ENCODE data around the gene AHNAK.

Gene AHNAK

DNA sequence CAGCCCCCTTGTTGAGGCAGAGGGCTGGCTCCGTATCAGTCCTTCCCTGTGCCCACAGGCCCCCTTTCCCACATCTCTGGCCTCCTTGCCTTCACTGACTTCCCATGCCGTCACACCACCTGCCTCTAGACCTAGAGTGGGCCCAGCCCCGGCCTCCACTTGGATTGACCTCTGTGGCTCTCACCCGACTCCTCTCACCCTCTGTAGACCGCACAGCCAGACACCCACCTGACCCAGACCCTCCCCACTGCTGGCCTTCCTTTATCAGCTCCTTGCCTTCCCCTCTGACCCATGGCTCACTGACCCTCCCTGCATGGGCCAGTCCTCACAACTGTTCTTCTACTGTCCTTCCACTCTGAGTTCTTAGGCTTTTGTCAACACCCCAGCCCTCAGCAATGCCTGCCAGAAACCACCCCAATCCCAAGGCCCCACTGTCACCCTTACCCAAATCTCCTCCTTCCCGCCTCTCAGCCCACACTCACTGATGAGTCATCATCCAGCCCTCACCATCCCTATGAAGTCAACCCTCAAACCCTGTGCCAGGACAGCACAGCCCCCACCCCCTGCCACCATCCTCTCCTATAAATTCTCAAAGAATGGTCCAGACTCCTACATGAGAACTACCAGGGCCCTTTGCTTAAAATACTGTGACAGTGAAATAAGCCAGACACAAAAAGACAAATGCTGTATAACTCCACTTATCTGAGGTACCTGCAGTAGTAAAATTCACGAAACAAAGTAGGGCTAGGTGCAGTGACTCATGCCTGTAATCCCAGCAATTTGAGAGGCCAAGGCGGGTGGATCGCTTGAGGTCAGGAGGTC, 74.3 kb downstream of the AHNAK start:
- Histone ChIP-seq H3K27ac (ENCODE audit: extremely low read depth, low read depth, low read length) (no peak overlapping the region), H3K4me1 (ENCODE audit: control insufficient read depth, insufficient read depth, low read length) (no peaks in the 10 kb centered on the region), H3K9me3 (ENCODE audit: control insufficient read depth, insufficient read depth, low read depth, low read length) (no peaks in the 10 kb centered on the region), H3K4me3 (ENCODE audit: low read depth, low read length) (no peak overlapping the region), H3K36me3 (ENCODE audit: control insufficient read depth in 2 of 2, insufficient read depth in 1 of 2, low read length in 2 of 2) (no peaks in the 10 kb centered on the region)
- CTCF ChIA-PET = interaction anchor here (1.5 kb wide), 1 partner anchor 47 kb away, joined by 6 read pairs; no protein-coding TSS in a partner anchor
- POLR2A ChIA-PET = interaction anchor here (0.7 kb wide), 2 partner anchors 40 to 555 kb away, joined by 4 to 6 read pairs; partner anchors contain the start of gene RAB3IL1
- no peak for TF ChIP-seq ZNF354C (tag by site-specific recombination; IDR thresholded peaks at IDR 0.05; ENCODE audit: borderline replicate concordance, low read depth)
- no peak for TF ChIP-seq ZNF473 (tag by site-specific recombination; IDR thresholded peaks at IDR 0.05)
- TF ChIP-seq GLIS2 (tag by site-specific recombination; IDR thresholded peaks at IDR 0.05) = peak; percentile 51; the same call in 1 of the 2 replicates
- TF ChIP-seq, protein P1, sequence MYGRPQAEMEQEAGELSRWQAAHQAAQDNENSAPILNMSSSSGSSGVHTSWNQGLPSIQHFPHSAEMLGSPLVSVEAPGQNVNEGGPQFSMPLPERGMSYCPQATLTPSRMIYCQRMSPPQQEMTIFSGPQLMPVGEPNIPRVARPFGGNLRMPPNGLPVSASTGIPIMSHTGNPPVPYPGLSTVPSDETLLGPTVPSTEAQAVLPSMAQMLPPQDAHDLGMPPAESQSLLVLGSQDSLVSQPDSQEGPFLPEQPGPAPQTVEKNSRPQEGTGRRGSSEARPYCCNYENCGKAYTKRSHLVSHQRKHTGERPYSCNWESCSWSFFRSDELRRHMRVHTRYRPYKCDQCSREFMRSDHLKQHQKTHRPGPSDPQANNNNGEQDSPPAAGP (tag by site-specific recombination; IDR thresholded peaks at IDR 0.05) = peak; percentile 87
- peak; percentile 82 for TF ChIP-seq EGR2 (tag by site-specific recombination; IDR thresholded peaks at IDR 0.05; ENCODE audit: low read depth)
- TF ChIP-seq ZNF843 (tag by site-specific recombination; IDR thresholded peaks at IDR 0.05) = no peak
- peak; percentile 65; the same call in 1 of the 2 replicates for TF ChIP-seq ZBTB48 (tag by site-specific recombination; IDR thresholded peaks at IDR 0.05)
- no peak for TF ChIP-seq ZNF510 (tag by site-specific recombination; IDR thresholded peaks at IDR 0.05; ENCODE audit: insufficient replicate concordance)
- TF ChIP-seq ZNF585B (tag by site-specific recombination; IDR thresholded peaks at IDR 0.05) = no peak
- TF ChIP-seq ZNF555 (tag by site-specific recombination; conservative IDR thresholded peaks at IDR 0.05) = no peak
- no peak for TF ChIP-seq GLI2 (tag by site-specific recombination; IDR thresholded peaks at IDR 0.05; ENCODE audit: borderline replicate concordance, low read depth)
- TF ChIP-seq SP2 (tag by site-specific recombination; IDR thresholded peaks at IDR 0.05) = peak; percentile 39; the same call in 1 of the 2 replicates
- TF ChIP-seq ZNF146 (tag by site-specific recombination; IDR thresholded peaks at IDR 0.05) = no peak
- TF ChIP-seq ZNF791 (tag by site-specific recombination; IDR thresholded peaks at IDR 0.05) = no peak
- no peak for TF ChIP-seq ZNF670 (tag by site-specific recombination; IDR thresholded peaks at IDR 0.05; ENCODE audit: low read depth)
- TF ChIP-seq, protein P2, sequence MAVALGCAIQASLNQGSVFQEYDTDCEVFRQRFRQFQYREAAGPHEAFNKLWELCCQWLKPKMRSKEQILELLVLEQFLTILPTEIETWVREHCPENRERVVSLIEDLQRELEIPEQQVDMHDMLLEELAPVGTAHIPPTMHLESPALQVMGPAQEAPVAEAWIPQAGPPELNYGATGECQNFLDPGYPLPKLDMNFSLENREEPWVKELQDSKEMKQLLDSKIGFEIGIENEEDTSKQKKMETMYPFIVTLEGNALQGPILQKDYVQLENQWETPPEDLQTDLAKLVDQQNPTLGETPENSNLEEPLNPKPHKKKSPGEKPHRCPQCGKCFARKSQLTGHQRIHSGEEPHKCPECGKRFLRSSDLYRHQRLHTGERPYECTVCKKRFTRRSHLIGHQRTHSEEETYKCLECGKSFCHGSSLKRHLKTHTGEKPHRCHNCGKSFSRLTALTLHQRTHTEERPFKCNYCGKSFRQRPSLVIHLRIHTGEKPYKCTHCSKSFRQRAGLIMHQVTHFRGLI (tag by site-specific recombination; IDR thresholded peaks at IDR 0.05) = no peak; the same call in 1 of the 2 replicates
- no peak for TF ChIP-seq KLF16 (tag by site-specific recombination; IDR thresholded peaks at IDR 0.05)
- TF ChIP-seq, protein P3, sequence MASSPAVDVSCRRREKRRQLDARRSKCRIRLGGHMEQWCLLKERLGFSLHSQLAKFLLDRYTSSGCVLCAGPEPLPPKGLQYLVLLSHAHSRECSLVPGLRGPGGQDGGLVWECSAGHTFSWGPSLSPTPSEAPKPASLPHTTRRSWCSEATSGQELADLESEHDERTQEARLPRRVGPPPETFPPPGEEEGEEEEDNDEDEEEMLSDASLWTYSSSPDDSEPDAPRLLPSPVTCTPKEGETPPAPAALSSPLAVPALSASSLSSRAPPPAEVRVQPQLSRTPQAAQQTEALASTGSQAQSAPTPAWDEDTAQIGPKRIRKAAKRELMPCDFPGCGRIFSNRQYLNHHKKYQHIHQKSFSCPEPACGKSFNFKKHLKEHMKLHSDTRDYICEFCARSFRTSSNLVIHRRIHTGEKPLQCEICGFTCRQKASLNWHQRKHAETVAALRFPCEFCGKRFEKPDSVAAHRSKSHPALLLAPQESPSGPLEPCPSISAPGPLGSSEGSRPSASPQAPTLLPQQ (tag by site-specific recombination; IDR thresholded peaks at IDR 0.05) = peak; percentile 79
- TF ChIP-seq ZIC2 (tag by site-specific recombination; IDR thresholded peaks at IDR 0.05) = no peak
- no peak for TF ChIP-seq ZNF311 (tag by site-specific recombination; IDR thresholded peaks at IDR 0.05; ENCODE audit: borderline replicate concordance)
- peak; percentile 45; the same call in 1 of the 2 replicates for TF ChIP-seq KLF1 (tag by site-specific recombination; IDR thresholded peaks at IDR 0.05)
- no peak for TF ChIP-seq ZNF658 (tag by site-specific recombination; IDR thresholded peaks at IDR 0.05)
- no peak for TF ChIP-seq ZNF221 (tag by site-specific recombination; IDR thresholded peaks at IDR 0.05; ENCODE audit: borderline replicate concordance)
- TF ChIP-seq TCF7L2 (IDR thresholded peaks at IDR 0.05; ENCODE audit: borderline replicate concordance, low read depth, low read length) = no peak
- no peak for TF ChIP-seq MEIS1 (CRISPR knock-in tag; IDR thresholded peaks at IDR 0.05; ENCODE audit: borderline replicate concordance)
- TF ChIP-seq, protein P4, sequence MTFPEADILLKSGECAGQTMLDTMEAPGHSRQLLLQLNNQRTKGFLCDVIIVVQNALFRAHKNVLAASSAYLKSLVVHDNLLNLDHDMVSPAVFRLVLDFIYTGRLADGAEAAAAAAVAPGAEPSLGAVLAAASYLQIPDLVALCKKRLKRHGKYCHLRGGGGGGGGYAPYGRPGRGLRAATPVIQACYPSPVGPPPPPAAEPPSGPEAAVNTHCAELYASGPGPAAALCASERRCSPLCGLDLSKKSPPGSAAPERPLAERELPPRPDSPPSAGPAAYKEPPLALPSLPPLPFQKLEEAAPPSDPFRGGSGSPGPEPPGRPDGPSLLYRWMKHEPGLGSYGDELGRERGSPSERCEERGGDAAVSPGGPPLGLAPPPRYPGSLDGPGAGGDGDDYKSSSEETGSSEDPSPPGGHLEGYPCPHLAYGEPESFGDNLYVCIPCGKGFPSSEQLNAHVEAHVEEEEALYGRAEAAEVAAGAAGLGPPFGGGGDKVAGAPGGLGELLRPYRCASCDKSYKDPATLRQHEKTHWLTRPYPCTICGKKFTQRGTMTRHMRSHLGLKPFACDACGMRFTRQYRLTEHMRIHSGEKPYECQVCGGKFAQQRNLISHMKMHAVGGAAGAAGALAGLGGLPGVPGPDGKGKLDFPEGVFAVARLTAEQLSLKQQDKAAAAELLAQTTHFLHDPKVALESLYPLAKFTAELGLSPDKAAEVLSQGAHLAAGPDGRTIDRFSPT (tag by site-specific recombination; IDR thresholded peaks at IDR 0.05) = peak; percentile 65
- no peak for TF ChIP-seq ZNF610 (tag by site-specific recombination; IDR thresholded peaks at IDR 0.05; ENCODE audit: borderline replicate concordance)
- no peak for TF ChIP-seq BCL11B (tag by site-specific recombination; IDR thresholded peaks at IDR 0.05; ENCODE audit: low read depth)
- TF ChIP-seq ZBTB17 (tag by site-specific recombination; IDR thresholded peaks at IDR 0.05) = peak; percentile 23; the same call in 1 of the 2 replicates
- no peak for TF ChIP-seq ZNF792 (tag by site-specific recombination; IDR thresholded peaks at IDR 0.05)
- no peak for TF ChIP-seq ZNF138 (tag by site-specific recombination; IDR thresholded peaks at IDR 0.05; ENCODE audit: borderline replicate concordance)

Measured in HEK293 (cell line).